ENCODE results near the gene VILL. TPM values are rescaled to one million over a fixed set of nuclear protein-coding genes. Genes with fewer than 3 reads are reported as not detected.

Gene VILL
- total RNA-seq, 1 donor = 12.4 TPM

Other genes with a start within 250 kb of the VILL start
- gene CTDSPL, start 128.9 kb upstream of the VILL start, total RNA-seq = 10.9 TPM
- 18.1 TPM for gene PLCD1, start 38.9 kb downstream of the VILL start, total RNA-seq
- gene DLEC1, start 48.4 kb downstream of the VILL start, total RNA-seq = 1.7 TPM
- gene ACAA1, start 146.3 kb downstream of the VILL start, total RNA-seq = 34.8 TPM
- gene MYD88, start 147.9 kb downstream of the VILL start, total RNA-seq = 23.1 TPM
- 36.0 TPM for gene OXSR1, start 174.8 kb downstream of the VILL start, total RNA-seq

Data from mononuclear cell (primary cell).